IMR-90 (cell line): ENCODE results near the gene GOLT1B. TPM values are rescaled to one million over a fixed set of nuclear protein-coding genes. Genes with fewer than 3 reads are reported as not detected.

Experiments
- ATAC-seq: fragments of 200-7000 bp; cut with Tn5 transposase; 2 replicates; pipeline ENCODE4 v1.9.1; 2020; ENCODE audit warnings: low read depth, mild to moderate bottlenecking, moderate library complexity
- BruUV-seq: library from RNA; stranded (reverse); fragments of 400-500 nt; replicated peaks from 2 replicates; lab custom pipeline; 2021; lab: Mats Ljungman, UMichigan
- CTCF ChIA-PET: fragments of 300-600 bp; formaldehyde crosslinking; extraction: SDS; loops from one replicate; lab custom pipeline; 2021; ENCODE audit warnings: antibody characterized with exemption; lab: Yijun Ruan, JAX
- POLR2A ChIA-PET: fragments of 300-600 bp; sonication (Branson Sonifier 250); formaldehyde crosslinking; loops from one replicate; lab custom pipeline; 2022; ENCODE audit warnings: antibody characterized with exemption; ENCODE audit not compliant: unreplicated experiment; lab: Charles Lee
- DNase-seq: peaks from one replicate; pipeline ENCODE4 v3.0.0; 2013
- H2AFZ ChIP-seq: replicated peaks from 2 replicates; pipeline ENCODE3; 2013; ENCODE audit warnings: low read length, mild to moderate bottlenecking; ENCODE audit not compliant: poor library complexity
- H2AK5ac ChIP-seq: 2 replicates; pipeline ENCODE4 v1.6.1; 2013; ENCODE audit warnings: low read depth, low read length, inconsistent platforms
- H2AK9ac ChIP-seq: replicated peaks from 2 replicates; pipeline ENCODE3; 2013; ENCODE audit warnings: mild to moderate bottlenecking, low read depth, low read length, moderate library complexity; ENCODE audit not compliant: poor library complexity
- H2BK120ac ChIP-seq: 2 replicates; pipeline ENCODE4 v1.6.1; 2013; ENCODE audit warnings: low read depth, low read length, inconsistent platforms
- H2BK15ac ChIP-seq: 3 replicates; pipeline ENCODE4 v1.6.1; 2013; ENCODE audit warnings: low read depth, low read length, inconsistent platforms
- H2BK20ac ChIP-seq: 2 replicates; pipeline ENCODE4 v1.6.1; 2013; ENCODE audit warnings: low read depth, mild to moderate bottlenecking, inconsistent platforms, low read length, moderate library complexity
- H2BK5ac ChIP-seq: 2 replicates; pipeline ENCODE4 v1.6.1; 2013; ENCODE audit warnings: mild to moderate bottlenecking, low read depth, low read length, inconsistent platforms; ENCODE audit not compliant: poor library complexity, severe bottlenecking
- H3K14ac ChIP-seq: replicated peaks from 2 replicates; pipeline ENCODE4 v1.6.1; 2013; ENCODE audit warnings: low read depth, low read length, inconsistent platforms
- H3K18ac ChIP-seq: 2 replicates; pipeline ENCODE4 v1.6.1; 2013; ENCODE audit warnings: low read depth, low read length, control low read depth
- H3K23ac ChIP-seq: 2 replicates; pipeline ENCODE4 v1.6.1; 2013; ENCODE audit warnings: low read depth, low read length, inconsistent platforms
- H3K27ac ChIP-seq: 2 replicates; pipeline ENCODE4 v1.5.1; 2013; ENCODE audit warnings: mild to moderate bottlenecking, control low read depth, low read length; ENCODE audit not compliant: insufficient read depth
- H3K27me3 ChIP-seq: 2 replicates; pipeline ENCODE4 v1.6.1; 2013; ENCODE audit warnings: low read length; ENCODE audit not compliant: control insufficient read depth, insufficient read depth
- H3K36me3 ChIP-seq: 2 replicates; pipeline ENCODE4 v1.6.1; 2013; ENCODE audit warnings: low read length, mixed read lengths; ENCODE audit not compliant: control insufficient read depth, insufficient read depth
- H3K4ac ChIP-seq: 2 replicates; pipeline ENCODE4 v1.6.1; 2013; ENCODE audit warnings: low read depth, low read length, inconsistent platforms
- H3K4me1 ChIP-seq: 2 replicates; pipeline ENCODE4 v1.6.1; 2013; ENCODE audit warnings: low read length, mixed read lengths; ENCODE audit not compliant: control insufficient read depth, insufficient read depth
- H3K4me2 ChIP-seq: 2 replicates; pipeline ENCODE4 v1.6.1; 2013; ENCODE audit warnings: low read depth, mild to moderate bottlenecking, control low read depth, low read length, moderate library complexity
- H3K4me3 ChIP-seq: 2 replicates; pipeline ENCODE4 v1.5.1; 2013; ENCODE audit warnings: low read depth, mild to moderate bottlenecking, control low read depth, low read length, moderate library complexity; ENCODE audit not compliant: insufficient read depth
- H3K56ac ChIP-seq: 2 replicates; pipeline ENCODE4 v1.6.1; 2013; ENCODE audit warnings: low read length, inconsistent platforms; ENCODE audit not compliant: insufficient read depth; ENCODE audit errors: extremely low read depth
- H3K79me1 ChIP-seq, 2 experiments: 2 replicates each; pipeline ENCODE4 v1.6.1; 2013; ENCODE audit warnings: low read length in 2 of 2, inconsistent platforms in 1 of 2, low read depth in 1 of 2
- H3K9ac ChIP-seq: 2 replicates; pipeline ENCODE4 v1.6.1; 2013; ENCODE audit warnings: low read depth, low read length, control low read depth
- H3K9me1 ChIP-seq: 2 replicates; pipeline ENCODE4 v1.6.1; 2013; ENCODE audit warnings: low read length, inconsistent platforms; ENCODE audit not compliant: insufficient read depth
- H3K9me3 ChIP-seq: 2 replicates; pipeline ENCODE4 v1.6.1; 2013; ENCODE audit warnings: low read length; ENCODE audit not compliant: control insufficient read depth, insufficient read depth
- H4K20me1 ChIP-seq: 2 replicates; pipeline ENCODE4 v1.6.1; 2013; ENCODE audit warnings: low read length, inconsistent platforms; ENCODE audit not compliant: insufficient read depth
- H4K5ac ChIP-seq: 2 replicates; pipeline ENCODE4 v1.6.1; 2013; ENCODE audit warnings: mild to moderate bottlenecking, low read depth, low read length, control low read depth
- H4K8ac ChIP-seq, 2 experiments: 2 replicates each; pipeline ENCODE4 v1.6.1; 2013; ENCODE audit warnings: low read depth in 2 of 2, low read length in 2 of 2, control low read depth in 1 of 2, inconsistent platforms in 1 of 2
- H4K91ac ChIP-seq: 2 replicates; pipeline ENCODE4 v1.6.1; 2013; ENCODE audit warnings: low read depth, low read length, inconsistent platforms; ENCODE audit not compliant: insufficient read depth
- CEBPB ChIP-seq: IDR thresholded peaks from 2 replicates; pipeline ENCODE4 v1.6.1; 2012; ENCODE audit warnings: low read depth, low read length, improper control_type of control experiment
- CHD1 ChIP-seq: IDR thresholded peaks from 2 replicates; pipeline ENCODE4 v1.6.1; 2012; ENCODE audit warnings: low read depth, low read length, improper control_type of control experiment
- CTCF ChIP-seq: conservative IDR thresholded peaks from 2 replicates; pipeline ENCODE4 v1.5.1; 2012; ENCODE audit warnings: mild to moderate bottlenecking, low read depth, low read length, improper control_type of control experiment
- ELK1 ChIP-seq: fragments of 150-350 bp; IDR thresholded peaks from 2 replicates; pipeline ENCODE4 v1.6.1; 2016; ENCODE audit warnings: low read depth, mild to moderate bottlenecking, low read length, moderate library complexity, borderline replicate concordance
- FOS ChIP-seq: fragments of 150-350 bp; IDR thresholded peaks from 2 replicates; pipeline ENCODE4 v1.6.1; 2016; ENCODE audit warnings: low read depth, low read length
- MAFK ChIP-seq: IDR thresholded peaks from 2 replicates; pipeline ENCODE4 v1.6.1; 2012; ENCODE audit warnings: low read depth, low read length, improper control_type of control experiment
- MAZ ChIP-seq: IDR thresholded peaks from 2 replicates; pipeline ENCODE4 v1.6.1; 2012; ENCODE audit warnings: low read depth, mild to moderate bottlenecking, low read length, improper control_type of control experiment, moderate library complexity, borderline replicate concordance
- POLR2A ChIP-seq: IDR thresholded peaks from 2 replicates; pipeline ENCODE4 v1.6.1; 2012; ENCODE audit warnings: mild to moderate bottlenecking, low read depth, low read length
- RCOR1 ChIP-seq: IDR thresholded peaks from 2 replicates; pipeline ENCODE4 v1.6.1; 2012; ENCODE audit warnings: mild to moderate bottlenecking, low read length, improper control_type of control experiment; ENCODE audit not compliant: insufficient replicate concordance
- RFX5 ChIP-seq: IDR thresholded peaks from 2 replicates; pipeline ENCODE4 v1.8.0; 2012; ENCODE audit warnings: low read depth, mild to moderate bottlenecking, low read length, moderate library complexity
- SMC3 ChIP-seq: fragments of 150-350 bp; IDR thresholded peaks from 2 replicates; pipeline ENCODE4 v1.6.1; 2016; ENCODE audit warnings: low read depth, mild to moderate bottlenecking, antibody characterized with exemption, low read length, moderate library complexity
- USF2 ChIP-seq: fragments of 150-350 bp; IDR thresholded peaks from 2 replicates; pipeline ENCODE4 v1.6.1; 2017; ENCODE audit warnings: mild to moderate bottlenecking, antibody characterized with exemption, low read length, low read depth
- WGBS, 2 experiments: methylation state at CpG; one replicate each; pipeline versions ENCODE4 v1.1.5 to v1.1.7; 2013; ENCODE audit warnings: missing lambda C conversion rate in 2 of 2; ENCODE audit not compliant: insufficient read length in 1 of 2; ENCODE audit errors: extremely low coverage in 2 of 2; 5-methylcytosine and 5-hydroxymethylcytosine counted together
- dilution Hi-C: fragments of 300-500 bp; cut with HindIII; formaldehyde crosslinking; loops from one replicate; pipeline ENCODE4 v1.14.3; 2018; ENCODE audit warnings: low sequenced_read_pairs; ENCODE audit not compliant: unreplicated experiment
- in situ Hi-C: fragments of 300-500 bp; cut with MboI; formaldehyde crosslinking; loops from 3 replicates; pipeline ENCODE4 v1.14.3; 2019; ENCODE audit warnings: low sequenced_read_pairs, inconsistent platforms, mixed read lengths
- intact Hi-C: fragments of 100-400 bp; cut with micrococcal nuclease; formaldehyde crosslinking; loops from 2 replicates; pipeline ENCODE4 v1.10.0; 2022
- polyA plus RNA-seq, 3 experiments: library from polyadenylated mRNA; depleted of rRNA; stranded (reverse); fragments of >200 nt; gene quantifications; 2 replicates each; pipeline ENCODE4 v1.2.3, GENCODE V29; 2012; ENCODE audit warnings: low replicate concordance in 1 of 3
- total RNA-seq: library from RNA; depleted of rRNA; stranded (reverse); fragments of >200 nt; gene quantifications from 2 replicates; pipeline ENCODE4 v1.2.3, GENCODE V29; 2012

Gene GOLT1B
- total and polyA plus RNA-seq, 2 of the 4 experiments (the other 2 are of a cell fraction) = 27.2 to 50.5 TPM

GRCh38 chr12:21516281-21516680 is 14.7 kb downstream of the GOLT1B start:
- H3K9me3 ChIP-seq = no peaks in the 10 kb centered on the region
- no peak overlapping the region for H3K4ac ChIP-seq
- CTCF ChIA-PET = interaction anchor here (0.5 kb wide), 1 partner anchor 65 kb away, joined by 3 read pairs; no protein-coding TSS in a partner anchor
- ATAC-seq = no peak
- no peak overlapping the region for H3K56ac ChIP-seq
- in situ Hi-C loops (no loop called here), dilution Hi-C loops (no loop called here), intact Hi-C loops (no loop called here)
- H3K27me3 ChIP-seq = no peaks in the 10 kb centered on the region
- no peak overlapping the region for H3K4me2 ChIP-seq
- no peak for DNase-seq
- no peak overlapping the region for H2BK120ac ChIP-seq
- H3K79me1 ChIP-seq = peaks cover 4 to 7% of the 10 kb centered on the region in 2 experiments
- no peak for TF ChIP-seq RCOR1
- TF ChIP-seq USF2 = no peak
- no peak for TF ChIP-seq RFX5
- TF ChIP-seq CHD1 = no peak
- TF ChIP-seq FOS = no peak
- no peak for TF ChIP-seq MAZ
- no peak for TF ChIP-seq ELK1
- TF ChIP-seq MAFK = no peak
- no peak for TF ChIP-seq CEBPB
- no peak for TF ChIP-seq CTCF
- TF ChIP-seq POLR2A = no peak
- TF ChIP-seq SMC3 = no peak
- H3K4me1 ChIP-seq = no peaks in the 10 kb centered on the region
- POLR2A ChIA-PET = no interaction called here
- no peak overlapping the region for H3K18ac ChIP-seq
- no CpG with 5 or more reads among the region's 2 CpGs for WGBS, 2 experiments
- no peak overlapping the region for H2AFZ ChIP-seq
- H2BK20ac ChIP-seq = no peak overlapping the region
- no peak overlapping the region for H4K5ac ChIP-seq
- no peak overlapping the region for H2AK5ac ChIP-seq
- H3K9me1 ChIP-seq = no peaks in the 10 kb centered on the region
- H3K9ac ChIP-seq = no peak overlapping the region
- H4K91ac ChIP-seq = no peak overlapping the region
- H2BK5ac ChIP-seq = no peak overlapping the region
- no TSS peak for BruUV-seq
- H4K20me1 ChIP-seq = no peaks in the 10 kb centered on the region
- peaks cover 15% of the 10 kb centered on the region for H3K36me3 ChIP-seq
- no peak overlapping the region for H2AK9ac ChIP-seq
- no peak overlapping the region for H3K23ac ChIP-seq
- H3K4me3 ChIP-seq = no peak overlapping the region
- no peak overlapping the region for H3K27ac ChIP-seq
- no peak overlapping the region for H4K8ac ChIP-seq
- no peak overlapping the region for H2BK15ac ChIP-seq
- H3K14ac ChIP-seq = no peak overlapping the region
